A172 (cell line): ENCODE results near the gene NUDT12. TPM values are rescaled to one million over a fixed set of nuclear protein-coding genes. Genes with fewer than 3 reads are reported as not detected.
A peak's percentile ranks its signal among the peaks of the same experiment; 100 is the strongest.

Experiments used
- DNase-seq: peaks from one replicate; pipeline ENCODE4 v3.0.0-alpha.2; 2015; ENCODE audit warnings: low spot score
- total RNA-seq: library from RNA; depleted of rRNA; stranded (reverse); fragments of >200 nt; shearing (Covaris generic); gene quantifications from 2 replicates; pipeline ENCODE4 v1.2.3, GENCODE V29; 2014; rRNA removed

NUDT12 gene
- total RNA-seq, result 18.5 and 27.8 TPM in 2 replicates

DNA sequence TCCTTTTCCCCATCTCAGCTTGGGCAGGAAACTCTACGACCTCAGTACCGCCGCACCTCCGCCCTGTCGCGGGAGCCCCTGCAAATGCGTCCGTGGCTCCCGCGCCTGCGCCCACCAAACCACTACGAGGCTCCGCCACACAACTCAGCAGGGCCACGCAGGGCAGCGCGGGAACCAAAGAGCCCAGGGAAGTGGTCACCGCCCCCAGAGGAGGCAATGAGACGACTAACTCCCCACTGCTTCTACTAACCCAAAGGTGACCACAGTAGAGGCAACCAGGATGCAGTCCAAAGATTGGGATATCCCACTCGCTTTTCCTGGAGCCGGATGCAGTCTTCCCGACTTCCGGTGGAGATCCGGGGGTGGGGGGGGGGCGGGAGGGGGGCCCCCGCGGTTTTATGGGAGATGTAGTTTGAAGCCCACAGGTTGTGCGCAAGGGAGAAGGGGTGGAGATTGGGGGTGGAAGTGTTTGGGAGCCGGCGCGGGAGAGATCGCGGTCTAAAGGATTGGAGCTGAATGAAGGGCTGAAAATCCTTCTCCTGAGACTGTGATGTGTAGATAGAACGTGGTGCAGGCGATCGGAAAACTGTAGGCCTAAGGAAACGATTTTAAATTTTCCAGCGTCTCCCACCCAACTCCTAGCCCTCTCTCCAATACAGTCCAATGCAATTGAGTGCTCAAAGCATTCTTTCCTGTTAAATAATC lies at the start of gene NUDT12:
Gene NUDT12 (minus strand): TSS at position 337 of the 705 bp plus-strand sequence. CDS start 2,541 bp downstream, outside the sequence.
- DNase-seq, result peak; percentile 79

DNA sequence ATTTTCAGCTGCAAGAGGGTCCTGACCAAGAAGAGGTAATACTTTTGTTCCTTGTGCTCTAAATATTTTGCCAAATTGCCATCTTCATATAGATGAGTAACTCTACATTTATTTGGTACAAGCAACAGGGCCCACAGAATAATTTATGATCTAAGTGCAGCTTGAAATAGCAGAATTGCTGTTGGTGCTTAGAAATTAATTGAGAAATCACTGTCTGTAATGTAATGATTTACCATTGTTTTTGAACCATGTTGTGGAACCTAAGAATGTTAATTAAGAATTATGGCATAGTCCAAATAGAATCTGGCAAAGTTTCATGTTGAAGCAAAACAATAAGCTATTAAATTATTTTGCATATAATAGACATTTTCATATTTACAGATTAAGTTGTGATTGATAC lies 44.8 kb upstream of the NUDT12 start:
- no peak for DNase-seq

DNA sequence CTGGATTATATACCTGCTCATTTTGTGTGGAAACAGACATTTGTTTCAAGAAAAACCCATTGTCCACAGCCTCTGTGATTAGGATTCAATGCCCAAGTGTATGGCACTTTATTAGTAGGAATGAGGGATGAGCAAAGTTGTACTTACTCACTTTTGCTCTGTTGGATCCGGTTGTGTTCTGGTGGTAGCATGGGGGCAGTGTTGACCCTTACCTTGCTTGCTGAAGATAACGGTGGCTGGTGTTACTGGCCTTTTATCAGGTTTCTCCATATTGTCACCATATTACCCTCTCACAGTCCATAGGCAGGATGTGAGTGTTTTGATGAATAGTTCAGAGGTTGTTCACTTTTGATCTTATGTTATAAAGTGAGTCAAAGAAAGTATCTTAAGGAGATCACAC lies 42.7 kb upstream of the NUDT12 start:
- DNase-seq, result no peak

DNA sequence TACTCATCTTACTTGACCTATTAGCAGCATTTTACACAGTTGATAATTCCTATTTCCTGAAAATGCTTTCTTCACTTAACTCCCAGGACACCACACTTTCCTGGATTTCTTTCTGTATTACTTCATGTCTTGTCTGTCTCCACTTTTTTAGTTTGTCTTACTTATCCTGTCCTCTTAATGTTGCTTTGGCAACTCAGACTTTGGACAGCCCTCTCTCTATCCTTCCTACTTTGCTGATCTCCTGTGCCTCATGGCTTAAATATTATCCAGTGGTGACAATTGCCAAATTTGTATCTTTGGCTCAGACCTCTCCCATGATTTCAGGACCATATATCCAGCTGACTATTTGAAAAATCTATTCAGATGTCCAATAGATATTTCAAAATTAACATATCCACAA lies 39.8 kb upstream of the NUDT12 start:
- DNase-seq, result no peak

DNA sequence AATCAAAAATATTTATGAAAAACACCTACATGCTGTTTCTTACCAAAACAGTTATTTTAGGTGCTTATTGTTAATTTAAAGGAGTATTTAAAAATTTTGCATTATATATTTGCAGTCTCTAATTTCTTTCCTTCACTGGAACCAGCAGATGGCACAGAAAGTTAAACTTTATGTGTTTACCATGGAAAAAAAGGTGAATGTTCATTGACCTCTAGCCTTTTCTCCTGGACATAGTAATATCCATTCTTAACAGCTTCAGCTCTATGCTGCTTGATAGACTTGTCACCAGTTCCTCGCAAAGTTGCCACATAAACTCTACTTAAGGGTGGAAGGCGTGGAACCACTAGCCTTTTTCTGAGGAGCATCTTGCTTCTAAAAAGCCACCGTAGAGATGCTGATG lies 38.7 kb upstream of the NUDT12 start:
- no peak for DNase-seq

DNA sequence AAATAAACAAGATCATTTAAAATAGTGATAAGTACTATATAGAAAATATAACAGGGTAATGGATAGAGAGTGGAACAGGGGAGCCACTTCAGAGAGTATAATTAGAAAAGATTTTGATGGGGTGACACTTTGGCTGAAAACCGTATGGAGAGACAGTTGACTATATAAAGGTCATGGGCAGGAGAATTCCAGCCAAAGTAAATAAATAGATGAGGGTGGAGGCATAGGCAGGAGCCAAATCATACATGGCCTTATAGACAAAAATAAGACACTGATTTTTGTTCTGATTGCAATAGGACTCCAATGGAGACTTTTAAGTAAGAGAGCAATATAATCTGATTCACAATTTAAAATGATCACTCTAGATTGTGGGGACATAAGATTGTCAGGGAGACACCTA lies 37.5 kb upstream of the NUDT12 start:
- DNase-seq, result no peak

DNA sequence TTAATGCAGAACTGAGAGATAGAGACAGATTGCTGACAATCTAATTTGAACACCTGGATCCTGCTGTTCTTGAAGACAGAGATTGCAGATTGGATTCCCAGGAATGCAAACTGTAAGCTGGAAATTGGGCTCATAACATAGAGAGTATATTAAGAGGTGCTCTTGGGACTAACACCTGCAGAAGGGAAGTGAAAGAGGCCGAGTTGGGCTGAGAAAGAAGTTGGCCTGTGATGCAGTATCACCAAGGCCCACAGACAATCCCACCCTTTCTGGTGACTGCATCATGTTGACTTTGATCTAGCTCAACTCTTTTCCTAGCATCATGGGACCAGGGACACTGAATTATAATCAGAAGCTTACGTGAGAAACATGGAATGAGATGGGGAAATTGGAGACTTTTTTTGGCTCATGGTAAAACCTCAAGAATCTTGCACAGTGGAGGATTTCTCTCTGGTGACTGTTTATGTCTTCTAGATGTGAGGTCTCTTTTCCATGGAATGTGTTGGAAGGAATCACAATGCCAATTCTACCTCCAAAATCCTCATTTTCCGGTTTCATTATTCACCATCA lies 36.5 kb upstream of the NUDT12 start:
- DNase-seq, result no peak

DNA sequence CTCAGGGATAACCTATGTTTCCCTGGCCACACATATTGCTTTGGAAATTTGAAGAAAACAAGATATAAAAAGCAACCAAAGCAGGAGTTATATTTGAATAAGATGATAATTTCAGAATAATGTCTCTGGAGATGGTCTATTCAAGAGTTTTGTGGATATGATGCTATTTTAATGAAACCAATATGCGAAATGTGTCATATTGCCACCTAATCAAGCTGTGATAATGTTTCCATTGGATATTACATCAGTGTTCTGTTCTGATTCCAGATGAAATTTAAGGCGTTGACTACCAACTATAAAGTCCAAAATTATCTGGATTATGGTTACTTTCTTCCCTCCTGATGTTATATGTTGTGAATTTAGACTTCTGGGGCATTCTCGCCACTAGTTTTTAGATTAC lies 27.6 kb upstream of the NUDT12 start:
- DNase-seq, result no peak

DNA sequence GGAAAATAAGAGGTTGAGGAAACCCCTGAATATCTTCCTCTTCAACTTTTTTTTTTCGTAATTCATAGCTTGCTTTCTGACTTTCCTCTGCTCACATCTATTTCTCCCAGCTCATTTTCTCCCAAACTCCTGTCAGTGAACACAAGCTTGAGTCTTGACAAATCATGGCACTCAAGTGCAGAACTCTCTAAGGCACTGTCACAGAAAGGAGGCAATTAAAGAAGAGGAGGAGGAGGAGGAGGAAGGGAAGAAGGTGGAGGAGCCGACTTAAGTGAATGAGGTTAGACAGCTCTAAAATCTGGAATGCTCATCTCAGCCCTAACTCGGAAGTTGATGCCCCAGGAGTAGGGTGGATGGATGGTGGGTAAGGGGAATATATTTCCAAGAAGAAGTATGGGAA lies 27.2 kb upstream of the NUDT12 start:
- no peak for DNase-seq

DNA sequence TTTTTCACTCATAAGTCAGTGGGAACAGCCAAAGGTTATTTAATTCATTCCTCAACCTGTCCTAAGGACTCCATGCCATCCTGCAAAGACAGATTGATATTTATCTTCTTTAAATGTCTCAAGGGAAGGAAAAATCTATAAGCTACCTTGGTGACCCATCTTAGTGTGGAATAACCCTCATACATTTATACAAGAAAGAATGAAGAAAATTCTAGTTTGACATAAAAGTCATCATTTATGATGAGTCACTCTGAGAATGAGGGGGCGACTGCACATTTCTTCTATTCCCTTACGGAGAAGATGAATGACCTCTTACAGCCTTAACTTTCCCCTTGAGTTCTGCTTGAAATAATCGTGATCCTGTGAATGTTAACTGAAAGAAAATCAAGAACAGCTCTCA lies 26.8 kb upstream of the NUDT12 start:
- peak; percentile 52 for DNase-seq

DNA sequence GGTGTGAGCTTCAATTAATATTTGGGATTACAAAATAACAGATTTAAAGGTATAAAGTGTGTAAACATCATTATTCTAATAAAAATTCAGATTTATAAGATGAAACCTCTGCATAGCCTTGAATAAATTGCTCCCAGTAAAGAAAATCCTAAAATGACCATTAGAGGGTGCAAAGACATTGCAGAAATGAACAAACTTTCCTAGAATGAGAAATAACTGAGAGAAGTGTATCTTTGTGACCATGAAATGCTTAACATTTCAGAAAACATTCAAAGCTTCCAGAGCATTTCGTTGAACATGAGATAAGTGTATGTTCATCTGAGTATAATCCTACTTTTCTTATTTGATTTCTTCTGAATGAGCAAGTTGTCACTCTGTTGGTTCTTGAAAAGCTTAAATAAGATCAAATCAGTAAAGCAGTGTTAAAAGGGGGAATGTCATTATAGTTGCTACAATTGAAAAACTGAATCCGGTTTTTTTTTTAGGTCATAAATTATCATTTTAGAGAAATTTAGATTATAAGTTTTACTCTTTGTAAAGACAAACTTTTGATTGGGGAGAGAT lies 24.7 kb upstream of the NUDT12 start:
- peak; percentile 69 for DNase-seq

DNA sequence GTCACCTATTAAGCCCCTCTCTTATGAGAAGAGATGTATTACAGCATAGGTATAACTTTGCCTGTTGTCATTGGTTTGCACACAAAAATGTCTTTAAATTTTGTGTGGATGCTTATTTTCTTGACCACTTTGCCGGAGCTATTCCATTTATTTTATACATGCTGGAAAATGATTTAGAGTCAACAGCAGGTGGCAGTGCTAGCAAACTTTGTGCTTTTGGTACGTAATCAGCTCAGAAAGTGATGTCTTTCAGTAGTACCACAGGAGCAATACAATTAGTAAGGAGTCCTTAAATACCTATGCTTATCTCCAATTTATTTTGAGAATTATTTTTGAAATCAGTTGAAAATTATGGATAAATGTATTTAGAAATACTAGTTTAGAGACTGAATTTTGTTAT lies 19.8 kb upstream of the NUDT12 start:
- DNase-seq, result peak; percentile 73

DNA sequence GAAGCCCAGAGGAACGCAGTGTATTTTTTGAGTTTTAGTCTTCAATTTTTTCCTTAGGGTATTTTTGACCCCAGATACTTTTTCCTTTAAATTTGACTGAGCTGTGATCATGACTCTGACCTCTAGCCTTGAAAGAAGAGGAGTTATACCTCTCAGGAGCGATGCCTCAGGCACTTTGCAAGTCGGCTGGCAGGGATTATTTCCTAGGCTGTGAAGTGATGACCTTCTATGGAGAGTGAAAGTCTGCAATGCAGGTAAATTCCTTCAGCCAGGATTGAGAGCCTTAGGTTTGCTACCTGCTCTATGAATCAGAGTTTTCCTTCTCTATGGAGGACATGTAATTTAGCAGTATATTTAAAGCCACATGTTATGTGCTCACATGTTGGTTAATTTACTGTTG lies 10.8 kb upstream of the NUDT12 start:
- no peak for DNase-seq

DNA sequence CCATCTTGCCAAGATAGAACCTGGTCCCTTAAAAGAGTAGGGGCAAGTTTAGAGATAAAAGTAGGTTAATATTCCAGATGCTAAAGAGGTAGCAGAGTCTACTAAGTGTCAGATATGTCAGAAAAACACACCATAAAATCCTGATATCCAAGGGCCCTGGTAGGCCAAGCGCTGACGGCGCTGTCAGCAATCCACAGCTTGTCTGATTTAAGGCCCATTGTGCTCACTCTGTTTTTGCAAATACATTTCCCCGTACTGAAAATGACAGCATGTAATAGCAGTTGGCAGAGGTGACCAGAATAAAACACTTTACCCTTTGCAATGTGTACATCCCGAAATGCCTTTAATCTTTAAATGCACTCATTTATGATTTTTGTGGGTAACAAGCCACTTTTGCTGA lies 9.9 kb upstream of the NUDT12 start:
- DNase-seq, result no peak

DNA sequence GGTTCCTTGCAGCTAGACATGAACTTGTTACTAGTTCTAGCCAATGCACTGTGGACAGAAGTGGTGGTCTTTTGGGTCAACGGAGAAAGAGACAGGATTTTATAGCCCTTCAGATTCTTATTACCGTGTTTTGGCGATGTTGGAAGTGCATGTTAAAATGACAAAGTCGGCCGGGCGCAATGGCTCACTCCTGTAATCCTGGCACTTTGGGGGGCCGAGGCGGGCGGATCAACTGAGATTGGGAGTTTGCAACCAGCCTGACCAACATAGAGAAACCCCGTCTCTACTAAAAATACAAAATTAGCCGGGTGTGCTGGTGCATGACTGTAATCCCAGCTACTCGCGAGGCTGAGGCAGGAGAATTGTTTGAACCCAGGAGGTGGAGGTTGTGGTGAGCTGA lies 9.1 kb upstream of the NUDT12 start:
- DNase-seq, result no peak

DNA sequence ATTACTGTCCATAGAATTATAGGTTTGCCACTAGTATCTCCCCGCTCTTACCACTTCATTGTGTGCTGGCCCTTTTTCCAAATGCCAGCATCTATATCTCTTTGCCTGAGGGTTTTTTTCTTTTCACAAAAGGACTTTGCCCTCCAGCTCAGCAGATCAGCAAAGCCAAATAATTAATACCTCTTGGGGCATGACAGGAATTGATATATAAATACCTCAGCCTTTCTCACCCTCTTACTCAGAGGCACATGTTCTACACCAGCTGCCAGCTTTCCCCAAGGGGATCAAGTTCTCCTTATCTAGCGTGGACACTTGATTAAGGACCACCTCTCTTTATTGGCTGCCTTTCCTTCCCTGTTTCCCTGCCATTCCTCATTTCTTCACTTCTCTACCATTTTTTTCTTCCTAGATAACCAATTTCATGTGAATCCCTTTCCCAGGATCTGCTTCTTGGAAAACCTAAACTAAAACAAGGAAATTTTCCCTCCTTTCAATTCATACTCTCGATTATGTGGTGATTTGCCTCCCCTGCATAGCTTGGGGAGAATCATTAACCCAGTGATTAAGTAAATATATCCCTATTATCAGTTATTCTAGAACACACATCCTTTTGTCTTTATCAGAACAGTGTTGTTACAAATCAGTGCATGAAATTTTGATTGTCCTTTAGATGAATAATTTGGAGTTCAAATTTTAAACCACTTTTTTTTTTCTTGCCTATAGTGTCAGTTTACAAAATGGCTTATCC lies 6.9 kb upstream of the NUDT12 start:
- peak; percentile 61 for DNase-seq

DNA sequence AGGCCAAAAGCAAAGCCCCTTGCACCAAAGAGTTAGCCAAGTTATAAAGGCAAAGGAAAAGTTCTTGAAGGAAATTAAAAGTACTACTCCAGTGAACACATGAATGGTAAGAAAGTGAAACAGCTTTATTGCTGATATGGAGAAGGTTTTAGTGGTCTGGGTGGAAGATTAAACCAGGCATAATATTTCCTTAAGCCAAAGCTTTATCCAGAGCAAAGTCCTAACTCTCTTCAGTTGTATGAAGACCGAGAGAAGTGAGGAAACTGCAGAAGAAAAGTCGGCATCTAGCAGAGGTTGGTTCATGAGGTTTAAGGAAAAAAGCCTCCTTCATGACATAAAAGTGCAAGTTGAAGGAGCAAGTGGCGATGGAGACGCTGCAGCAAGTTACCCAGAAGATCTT lies 3.1 kb upstream of the NUDT12 start:
- DNase-seq, result no peak

DNA sequence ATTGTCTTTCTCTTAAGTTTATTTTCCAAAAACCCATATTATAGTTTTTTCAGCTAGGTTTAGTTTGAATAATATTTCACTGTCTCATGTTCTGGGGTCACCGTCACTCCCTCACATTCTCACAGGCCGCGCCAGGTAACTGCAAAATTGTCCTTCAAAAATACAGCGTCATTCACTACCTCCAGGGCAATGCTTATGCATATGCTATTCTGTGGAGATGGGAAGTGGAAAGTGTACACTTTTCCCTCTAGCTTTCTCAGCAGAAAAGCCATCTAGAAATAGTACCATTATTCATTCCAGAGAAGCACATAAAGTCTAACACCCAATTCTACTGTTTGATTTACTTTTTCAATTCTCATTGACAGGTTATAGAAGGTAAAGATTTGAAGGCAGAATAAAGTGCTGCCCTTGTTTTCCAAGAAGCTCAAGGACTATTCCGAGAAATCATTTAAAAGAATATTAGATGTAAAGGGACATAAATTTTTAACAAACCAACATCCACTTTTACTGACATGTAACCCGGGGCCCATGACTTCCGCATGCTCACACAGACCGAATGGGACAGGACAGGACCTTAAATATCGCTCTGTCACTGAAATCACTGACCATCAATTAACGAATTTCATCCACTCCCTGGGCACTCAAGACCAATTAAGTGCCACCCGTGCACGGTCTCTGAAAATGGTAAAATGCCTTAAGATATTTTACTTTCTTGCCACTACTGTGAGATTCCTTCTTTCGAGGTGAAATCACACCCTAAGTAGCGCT lies 720 bp downstream of the NUDT12 start:
- peak; percentile 14 for DNase-seq

DNA sequence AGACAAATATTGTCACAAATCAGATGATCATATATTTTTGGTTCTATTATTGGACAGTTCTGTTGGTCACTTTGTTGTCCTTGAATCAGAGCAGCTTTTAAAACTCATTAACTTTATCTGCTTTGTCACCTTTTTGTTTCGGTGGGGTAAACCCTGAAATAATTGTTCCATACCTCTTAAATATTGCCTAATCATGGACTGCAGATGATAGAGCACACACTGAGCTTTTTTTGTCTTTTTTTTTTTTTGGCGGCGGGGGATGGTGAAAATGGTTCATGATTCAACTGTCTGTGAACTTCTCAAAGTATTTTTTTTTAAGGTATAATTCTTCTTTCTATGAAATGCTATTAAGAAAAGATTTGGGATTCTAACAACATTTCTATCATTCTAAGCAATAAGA lies 1.8 kb downstream of the NUDT12 start:
- DNase-seq, result no peak

DNA sequence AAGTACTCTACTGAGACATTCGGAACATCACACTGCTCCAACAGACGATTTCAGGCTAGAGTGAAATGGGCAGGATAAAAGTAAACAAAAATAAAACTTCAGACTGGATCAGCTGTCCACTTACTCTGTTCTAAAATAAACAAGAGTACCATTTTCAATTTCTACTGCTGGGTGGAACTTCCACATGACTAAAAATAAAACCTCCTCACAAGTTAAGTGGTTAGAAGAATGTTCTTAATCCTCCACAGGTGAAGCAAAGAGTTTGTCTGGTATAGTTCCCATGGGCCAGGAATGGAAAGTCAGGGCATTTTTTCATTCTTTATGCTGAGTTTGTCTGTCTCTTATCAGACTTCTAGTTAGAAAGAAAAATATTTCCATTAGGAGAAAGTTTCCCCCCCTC lies 15.7 kb downstream of the NUDT12 start:
- DNase-seq, result no peak

DNA sequence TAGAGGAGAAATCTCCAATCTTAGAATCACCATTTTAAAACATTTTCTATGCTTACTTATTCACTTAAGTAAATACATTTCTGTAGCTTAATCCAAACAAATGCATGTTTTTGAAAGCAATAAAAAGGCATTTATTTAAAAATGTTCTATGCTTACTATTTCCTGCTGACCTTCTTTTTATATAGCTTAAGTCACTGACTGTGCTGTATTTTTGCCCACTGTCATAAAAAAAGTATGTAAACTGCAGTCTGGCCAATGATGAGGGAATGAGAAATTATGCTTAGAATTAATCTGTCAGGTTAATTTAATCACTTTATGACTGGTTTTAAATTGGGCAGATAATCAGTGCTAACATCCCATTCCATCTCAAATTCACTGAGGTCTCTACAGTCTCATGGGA lies 20.1 kb downstream of the NUDT12 start:
- no peak for DNase-seq

DNA sequence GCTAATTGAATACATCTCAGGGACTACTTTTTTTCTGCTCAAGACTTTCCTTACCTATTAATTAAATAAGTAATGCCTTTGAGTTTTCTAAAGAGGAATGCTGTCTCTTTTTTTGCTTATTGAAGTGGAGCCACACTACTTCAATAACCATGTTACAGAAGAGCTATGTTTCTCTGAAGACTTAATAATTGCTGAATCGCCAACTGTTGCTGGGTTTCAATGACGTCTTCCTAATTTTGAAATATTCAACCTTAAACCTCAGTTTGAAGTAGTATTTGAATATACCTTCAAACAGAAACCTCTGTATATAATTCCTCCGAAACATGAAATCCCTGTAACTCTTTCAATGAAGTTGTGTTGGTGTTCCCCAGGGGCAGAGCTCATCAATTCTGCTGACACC lies 21.0 kb downstream of the NUDT12 start:
- DNase-seq, result no peak
